Measurements from ENCODE around the gene DNAAF8.

The DNAAF8 gene

DNA sequence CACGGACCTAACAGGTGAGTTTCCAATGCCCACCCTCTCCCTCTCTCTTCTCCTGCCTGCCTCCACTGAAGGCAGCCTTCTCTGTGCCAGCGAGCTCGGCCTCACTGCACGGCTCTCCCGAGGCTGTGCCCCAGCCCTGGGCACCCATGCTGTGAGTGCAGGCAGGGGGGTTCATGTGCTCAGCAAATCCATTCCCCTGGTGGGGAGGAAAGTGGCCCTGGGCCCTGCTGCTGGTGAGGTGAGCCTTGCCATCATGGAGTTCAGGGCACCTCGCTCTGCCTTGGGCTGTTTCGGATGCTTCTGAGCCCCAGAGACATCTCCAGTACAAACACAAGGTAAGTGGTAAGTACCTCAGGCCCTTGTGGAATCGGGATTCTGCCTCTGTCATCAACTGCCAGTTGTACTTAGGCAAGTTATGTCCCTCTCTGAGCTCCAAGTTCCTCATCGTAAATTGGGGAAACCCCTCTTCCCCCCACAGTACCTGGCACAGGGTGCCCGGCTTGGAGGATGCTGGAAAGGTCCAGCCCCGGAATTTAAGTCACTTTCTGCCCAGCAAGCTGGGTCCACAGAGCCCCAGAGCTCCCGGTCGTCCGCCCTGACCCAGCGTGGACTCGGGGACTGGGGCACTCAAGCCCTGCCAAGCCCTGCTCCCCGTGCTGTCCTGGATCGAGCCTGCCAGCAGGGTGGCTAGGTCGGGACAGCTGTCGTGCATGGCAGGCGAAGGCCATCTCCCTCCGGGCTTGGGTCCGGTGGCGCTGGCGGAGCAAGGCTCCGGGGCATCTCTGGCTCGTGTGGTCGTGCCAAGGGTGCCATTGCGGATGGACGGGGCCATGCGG lies 41.7 kb upstream of the DNAAF8 start:
- peak overlapping the region; percentile 88 for H3K27ac ChIP-seq
- TF ChIP-seq, protein P1, sequence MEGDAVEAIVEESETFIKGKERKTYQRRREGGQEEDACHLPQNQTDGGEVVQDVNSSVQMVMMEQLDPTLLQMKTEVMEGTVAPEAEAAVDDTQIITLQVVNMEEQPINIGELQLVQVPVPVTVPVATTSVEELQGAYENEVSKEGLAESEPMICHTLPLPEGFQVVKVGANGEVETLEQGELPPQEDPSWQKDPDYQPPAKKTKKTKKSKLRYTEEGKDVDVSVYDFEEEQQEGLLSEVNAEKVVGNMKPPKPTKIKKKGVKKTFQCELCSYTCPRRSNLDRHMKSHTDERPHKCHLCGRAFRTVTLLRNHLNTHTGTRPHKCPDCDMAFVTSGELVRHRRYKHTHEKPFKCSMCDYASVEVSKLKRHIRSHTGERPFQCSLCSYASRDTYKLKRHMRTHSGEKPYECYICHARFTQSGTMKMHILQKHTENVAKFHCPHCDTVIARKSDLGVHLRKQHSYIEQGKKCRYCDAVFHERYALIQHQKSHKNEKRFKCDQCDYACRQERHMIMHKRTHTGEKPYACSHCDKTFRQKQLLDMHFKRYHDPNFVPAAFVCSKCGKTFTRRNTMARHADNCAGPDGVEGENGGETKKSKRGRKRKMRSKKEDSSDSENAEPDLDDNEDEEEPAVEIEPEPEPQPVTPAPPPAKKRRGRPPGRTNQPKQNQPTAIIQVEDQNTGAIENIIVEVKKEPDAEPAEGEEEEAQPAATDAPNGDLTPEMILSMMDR (conservative IDR thresholded peaks at IDR 0.05), result no peak

DNA sequence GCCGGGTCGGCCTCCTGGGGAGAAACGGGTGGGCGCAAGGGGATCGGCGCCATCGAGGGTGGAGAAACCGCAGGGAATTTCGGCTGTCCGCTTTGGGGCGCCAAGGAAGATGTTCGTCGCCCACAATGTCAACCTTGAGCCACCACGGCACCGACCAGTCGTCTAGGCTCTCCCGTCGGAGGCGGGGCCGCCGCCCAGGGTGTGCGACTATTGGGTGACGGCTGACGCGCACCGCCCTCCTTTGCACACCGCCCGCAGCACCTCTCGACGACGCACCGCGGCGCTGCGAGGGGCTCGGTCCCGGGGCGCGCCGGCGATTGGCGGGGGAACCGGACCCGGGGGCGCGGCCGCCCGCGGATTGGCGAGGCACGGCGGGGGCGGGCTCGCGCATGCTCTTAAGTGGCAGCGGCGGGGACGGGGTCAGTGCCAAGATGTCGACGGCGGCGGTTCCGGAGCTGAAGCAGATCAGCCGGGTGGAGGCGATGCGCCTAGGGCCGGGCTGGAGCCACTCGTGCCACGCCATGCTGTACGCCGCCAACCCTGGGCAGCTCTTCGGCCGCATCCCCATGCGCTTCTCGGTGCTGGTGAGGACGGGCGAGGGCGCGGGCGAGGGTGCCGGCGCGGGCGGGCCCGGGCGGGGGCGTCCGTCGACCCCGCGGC lies 40.9 kb upstream of the DNAAF8 start, which contains the start of gene NUDT16L1:
Gene NUDT16L1 (plus strand): TSS at position 267 of the 660 bp plus-strand sequence. CDS start 165 bp downstream, at position 432.
- TF ChIP-seq, protein P1 (conservative IDR thresholded peaks at IDR 0.05), result no peak
- peak within 1 kb of the TSS; percentile 88 for H3K27ac ChIP-seq

DNA sequence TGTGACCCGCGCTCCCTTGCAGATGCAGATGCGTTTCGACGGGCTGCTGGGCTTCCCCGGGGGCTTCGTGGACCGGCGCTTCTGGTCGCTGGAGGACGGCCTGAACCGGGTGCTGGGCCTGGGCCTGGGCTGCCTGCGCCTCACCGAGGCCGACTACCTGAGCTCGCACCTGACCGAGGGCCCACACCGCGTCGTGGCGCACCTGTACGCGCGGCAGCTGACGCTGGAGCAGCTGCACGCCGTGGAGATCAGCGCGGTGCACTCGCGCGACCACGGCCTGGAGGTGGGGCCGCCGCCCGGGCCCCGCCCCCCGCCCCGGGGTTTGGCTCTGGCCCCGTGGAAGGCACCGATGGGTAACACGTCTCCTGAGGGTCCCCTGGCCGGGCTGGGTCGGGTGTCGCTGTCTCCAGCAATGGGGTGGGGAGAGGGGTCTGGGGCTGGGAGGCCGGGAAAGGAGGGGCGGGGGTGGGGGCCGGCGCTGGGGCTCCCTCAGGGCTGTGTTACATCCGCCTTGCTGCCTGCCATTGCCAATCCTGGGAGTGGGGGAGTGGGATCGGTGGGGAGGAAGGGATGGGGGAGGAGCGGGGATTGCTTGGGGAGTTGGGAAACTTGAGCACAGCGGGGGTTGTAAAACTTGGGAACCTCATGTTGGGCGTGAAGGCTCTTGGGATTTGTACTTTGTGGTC lies 40.2 kb upstream of the DNAAF8 start:
- TF ChIP-seq, protein P1 (conservative IDR thresholded peaks at IDR 0.05), result no peak
- H3K27ac ChIP-seq, result peak overlapping the region; percentile 88

DNA sequence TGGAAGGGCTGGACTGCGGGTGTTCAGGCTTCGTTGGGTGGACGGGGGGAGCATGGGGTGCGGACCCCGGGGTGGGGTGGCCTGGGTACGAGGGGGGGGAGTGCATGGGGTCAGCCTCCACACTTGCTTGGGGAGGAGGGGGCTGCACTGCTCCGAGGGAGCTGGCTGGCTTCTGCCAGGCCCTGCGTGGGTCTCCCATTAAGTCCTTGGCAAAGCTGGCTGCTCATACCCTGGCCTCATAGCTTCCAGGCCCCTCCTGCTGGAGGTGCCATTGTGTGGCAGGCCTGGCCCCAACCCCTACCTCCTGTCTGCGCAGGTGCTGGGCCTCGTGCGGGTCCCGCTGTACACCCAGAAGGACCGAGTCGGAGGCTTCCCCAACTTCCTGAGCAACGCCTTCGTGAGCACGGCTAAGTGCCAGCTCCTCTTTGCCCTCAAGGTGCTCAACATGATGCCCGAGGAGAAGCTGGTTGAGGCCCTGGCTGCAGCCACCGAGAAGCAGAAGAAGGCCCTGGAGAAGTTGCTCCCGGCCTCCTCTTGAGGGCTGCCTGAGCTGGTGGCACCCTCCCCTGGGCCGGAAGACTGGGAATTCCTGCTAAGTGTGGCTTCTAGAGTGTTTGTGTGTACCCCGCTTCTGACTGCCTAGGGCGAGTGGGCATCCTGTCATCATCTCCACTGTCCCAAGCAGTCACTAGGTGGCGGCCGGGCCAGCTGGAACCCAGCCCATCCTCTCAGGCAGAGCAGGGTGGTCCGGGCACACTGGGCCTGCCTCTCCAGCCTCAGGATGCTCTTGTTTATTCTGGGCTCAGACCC lies 39.5 kb upstream of the DNAAF8 start:
- TF ChIP-seq, protein P1 (conservative IDR thresholded peaks at IDR 0.05), result 0 out of 2 replicates have a peak, but pooled peaks have one; percentile 7
- H3K27ac ChIP-seq, result peak overlapping the region; percentile 88

DNA sequence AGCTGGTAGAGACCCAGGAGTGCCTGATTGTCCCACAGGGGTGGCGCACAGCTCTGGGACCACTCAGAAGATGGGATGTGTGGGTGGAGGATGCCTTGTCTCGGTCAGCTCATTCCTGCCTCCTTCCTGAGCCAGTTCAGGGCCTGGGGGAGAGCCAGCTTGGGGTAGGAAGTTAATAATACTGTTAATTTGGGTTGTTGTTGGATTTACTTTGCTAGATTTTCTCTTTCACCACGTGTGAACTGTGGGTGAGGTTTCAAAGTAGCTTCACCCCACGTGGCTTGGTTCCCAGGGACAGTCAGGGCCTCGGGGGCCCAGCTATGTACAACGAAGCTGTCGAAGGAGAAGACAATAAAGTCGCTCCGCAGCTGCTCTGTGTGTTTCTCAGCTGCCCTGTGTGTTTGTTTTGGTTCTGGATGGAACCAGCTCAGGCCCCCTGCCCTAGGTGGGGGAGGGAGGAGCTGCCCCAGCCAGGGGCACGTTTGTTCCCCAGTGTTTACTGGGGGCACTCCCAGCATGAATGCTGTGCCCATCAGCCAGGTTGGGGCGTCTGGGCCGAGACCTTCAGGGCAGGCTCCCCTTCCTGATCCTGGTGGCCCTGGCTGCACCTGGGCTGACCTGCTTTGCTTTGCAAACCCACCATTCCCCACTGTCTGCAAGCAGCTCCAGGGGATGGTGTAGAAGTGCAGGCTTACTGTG lies 38.7 kb upstream of the DNAAF8 start:
- TF ChIP-seq, protein P1 (conservative IDR thresholded peaks at IDR 0.05), result no peak
- H3K27ac ChIP-seq, result peak overlapping the region; percentile 14; the same call in 1 of the 2 replicates

GRCh38 chr16:4696172-4696904 lies 38.0 kb upstream of the DNAAF8 start:
- 0 out of 2 replicates have a peak overlapping the region, but pooled peaks have one; percentile 14 for H3K27ac ChIP-seq

More at GRCh38 chr16:4696172-4696904, 38.0 kb upstream of the DNAAF8 start:
- TF ChIP-seq, protein P1 (conservative IDR thresholded peaks at IDR 0.05), result no peak
